ENCODE measurements around the gene CACHD1.

Gene CACHD1

DNA sequence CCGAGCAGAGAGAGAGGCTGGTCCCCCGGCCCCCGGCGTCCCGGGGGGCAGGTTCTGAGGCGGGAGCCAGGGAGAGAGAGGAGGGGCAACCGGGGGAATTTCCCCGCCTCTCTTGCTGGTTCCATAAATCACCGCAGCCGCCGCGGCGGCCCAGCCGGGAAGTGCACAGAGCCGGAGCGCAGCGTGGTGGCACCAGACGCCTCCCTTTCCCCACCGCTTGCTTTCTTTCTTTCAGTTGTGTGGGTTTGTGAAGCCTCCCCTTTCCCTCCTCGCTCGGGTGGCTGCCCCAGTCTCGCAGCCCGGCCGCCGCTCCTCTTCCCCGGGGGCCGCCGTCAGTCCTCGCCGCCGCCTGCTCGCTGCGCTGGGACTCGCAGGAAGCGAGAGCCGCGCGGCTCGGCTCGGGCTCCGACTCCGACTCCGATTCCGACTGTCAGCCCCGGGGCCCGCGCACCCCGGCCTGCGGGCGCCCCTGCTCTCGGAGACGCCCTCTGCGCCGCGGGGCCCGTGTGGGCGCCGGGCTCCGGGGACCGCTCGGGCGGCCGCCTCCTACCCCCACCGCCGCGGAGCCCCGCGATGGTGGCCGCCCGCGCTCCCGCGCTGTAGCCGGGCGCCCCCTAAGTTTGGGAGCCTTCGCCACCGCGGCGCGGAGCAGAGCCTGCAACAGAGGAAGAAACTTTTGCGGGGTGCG, at the start of gene CACHD1:
Gene CACHD1, plus strand, starts transcription at position 153 of the 688 bp plus-strand sequence. CDS start 616 bp downstream, outside the sequence.
- peak in 55 of 58 donors; percentile 20 to 85 (median 61) for DNase-seq

DNA sequence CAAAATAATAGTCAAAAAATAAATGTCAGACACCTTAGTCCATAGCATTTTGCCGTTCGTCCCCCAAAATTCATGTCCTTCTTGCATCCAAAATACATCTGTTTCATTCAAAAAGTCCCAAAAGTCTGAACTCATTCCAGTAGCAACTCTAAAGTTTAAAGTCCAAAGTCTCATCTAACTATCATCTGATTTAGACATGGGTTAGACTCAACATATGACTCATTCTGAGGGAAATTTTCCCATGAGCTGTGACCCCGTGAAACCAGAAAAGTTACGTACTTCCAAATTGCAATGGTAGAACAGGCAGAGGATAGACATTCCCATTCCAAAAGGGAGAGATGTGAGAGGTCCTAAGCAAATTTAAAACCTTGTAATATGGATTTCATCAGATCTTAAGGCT, 48.6 kb upstream of the CACHD1 start:
- no peak for DNase-seq

DNA sequence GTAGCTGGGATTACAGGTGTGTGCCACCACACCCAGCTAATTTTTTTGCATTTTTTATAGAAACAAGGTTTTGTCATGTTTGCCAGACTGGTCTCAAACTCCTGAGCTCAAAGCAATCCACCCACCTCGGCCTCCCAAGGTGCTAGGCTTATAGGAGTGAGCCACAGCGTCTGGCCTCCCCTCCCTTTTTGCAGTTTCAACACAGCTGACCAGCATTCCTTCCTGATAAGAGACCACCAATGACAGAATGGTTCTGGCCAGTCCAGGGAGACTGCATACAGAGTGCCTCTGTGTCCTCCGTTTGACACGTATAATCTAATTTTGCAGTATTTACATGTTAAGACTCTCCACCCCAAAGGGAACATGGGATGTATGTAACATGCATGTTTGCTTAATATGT, 46.4 kb upstream of the CACHD1 start:
- DNase-seq = no peak

DNA sequence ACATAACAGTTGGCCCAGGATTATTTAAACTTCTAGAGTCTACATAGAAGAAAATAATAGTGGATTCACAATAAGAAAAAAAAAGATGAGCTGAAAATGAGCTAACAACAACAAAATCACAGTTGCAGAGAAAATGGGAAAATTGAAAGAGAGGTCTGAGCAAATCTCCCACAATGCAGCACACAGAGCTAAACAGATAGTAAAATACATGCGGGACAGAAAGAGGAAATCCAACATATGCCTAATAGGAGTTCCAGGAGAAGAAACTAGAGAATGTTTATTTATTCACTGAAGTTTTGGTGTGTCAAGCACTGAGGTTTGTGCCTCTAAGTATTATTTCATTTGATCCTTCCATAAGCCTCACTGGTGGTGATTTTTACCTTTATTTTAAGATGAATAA, 45.5 kb upstream of the CACHD1 start:
- DNase-seq = no peak

DNA sequence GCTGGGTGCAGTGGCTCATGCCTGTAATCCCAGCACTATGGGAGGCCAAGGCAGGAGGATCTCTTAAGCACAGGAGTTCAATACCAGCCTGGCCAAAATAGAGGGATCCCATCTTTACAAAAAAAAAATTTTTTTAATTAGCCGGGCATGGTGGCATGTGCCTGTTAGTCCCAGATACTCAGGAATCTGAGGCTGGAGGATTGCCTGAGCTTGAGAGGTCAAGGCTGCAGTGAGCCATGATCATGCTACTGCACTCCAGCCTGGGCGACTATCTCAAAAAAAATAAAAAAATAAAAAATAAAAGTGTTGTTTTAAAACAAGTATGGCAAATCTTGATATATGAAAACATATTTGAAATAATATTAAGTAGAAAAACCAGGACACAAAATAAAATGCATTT, 44.4 kb upstream of the CACHD1 start:
- DNase-seq = no peak

DNA sequence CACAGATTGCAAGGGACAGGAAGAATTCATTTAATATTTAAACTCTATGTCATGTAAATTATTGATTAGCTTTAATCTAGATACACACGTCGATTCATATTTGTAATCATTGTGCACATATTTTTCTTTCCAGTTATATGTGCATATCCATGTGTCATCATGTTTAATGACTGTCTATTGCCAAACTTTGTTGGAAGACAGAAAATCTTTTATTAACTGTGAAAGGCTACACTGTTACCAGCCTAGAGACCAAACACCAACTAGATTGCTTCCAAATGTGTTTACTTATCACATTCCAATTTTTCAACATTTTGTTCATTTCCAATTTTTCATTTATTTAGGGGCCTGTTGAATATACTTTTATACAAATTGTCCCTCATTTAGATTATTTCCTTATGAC, 43.2 kb upstream of the CACHD1 start:
- DNase-seq = no peak

DNA sequence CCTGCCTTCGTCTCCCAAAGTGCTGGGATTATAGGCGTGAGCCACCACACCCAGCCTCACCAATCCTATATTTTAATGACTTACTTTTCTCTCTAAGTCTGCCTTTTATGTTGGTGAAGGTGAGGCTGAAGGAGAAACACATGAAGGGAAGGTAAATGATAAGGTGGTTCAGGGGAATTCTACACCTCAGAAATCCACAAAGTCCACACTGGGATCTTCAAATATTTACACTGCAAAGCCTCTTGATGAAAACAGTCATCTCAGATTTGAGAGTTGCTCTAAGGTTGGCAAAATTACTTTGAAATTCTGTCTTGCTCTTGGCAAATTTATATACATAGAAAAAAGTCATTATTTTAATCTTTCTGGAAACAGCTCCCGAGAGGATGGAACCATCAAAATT, 42.0 kb upstream of the CACHD1 start:
- no peak for DNase-seq

DNA sequence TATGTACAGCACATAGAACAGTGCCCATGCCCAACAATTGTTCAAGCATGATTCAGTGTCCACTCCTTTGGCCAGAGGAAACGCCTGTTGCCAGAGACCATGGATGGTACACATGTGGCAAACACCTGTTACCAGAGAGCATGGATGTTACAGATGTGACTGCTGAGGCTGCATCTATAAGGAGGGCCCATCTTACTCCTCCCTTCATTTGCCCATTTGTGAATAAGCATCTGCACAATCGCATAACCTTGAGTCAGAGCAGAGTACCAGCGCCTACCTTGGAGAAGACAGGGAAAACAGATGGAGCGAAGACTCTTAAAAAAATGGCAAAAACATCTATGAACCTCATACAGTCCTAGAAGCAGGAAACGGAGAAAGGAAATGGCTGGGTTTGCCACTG, 36.6 kb upstream of the CACHD1 start:
- DNase-seq = no peak

DNA sequence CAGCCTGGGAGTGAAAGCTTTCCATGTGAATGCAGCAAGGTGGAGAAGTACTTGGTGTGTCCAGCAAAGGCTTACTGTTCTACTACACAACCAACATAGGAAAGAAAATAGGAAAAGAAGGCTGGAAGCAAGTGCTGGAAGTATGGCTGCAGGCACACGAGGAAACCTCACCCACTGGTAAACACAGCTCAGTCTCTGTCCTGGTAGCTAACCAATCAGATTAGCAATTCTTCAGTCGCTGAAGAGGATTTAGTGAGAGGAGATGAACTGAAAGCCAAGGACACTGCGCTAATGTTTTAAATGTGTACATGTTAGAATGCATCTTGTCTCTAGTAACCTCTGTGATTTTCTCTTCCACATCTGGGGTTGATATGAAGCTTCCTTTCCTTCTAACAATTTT, 36.2 kb upstream of the CACHD1 start:
- no peak for DNase-seq

DNA sequence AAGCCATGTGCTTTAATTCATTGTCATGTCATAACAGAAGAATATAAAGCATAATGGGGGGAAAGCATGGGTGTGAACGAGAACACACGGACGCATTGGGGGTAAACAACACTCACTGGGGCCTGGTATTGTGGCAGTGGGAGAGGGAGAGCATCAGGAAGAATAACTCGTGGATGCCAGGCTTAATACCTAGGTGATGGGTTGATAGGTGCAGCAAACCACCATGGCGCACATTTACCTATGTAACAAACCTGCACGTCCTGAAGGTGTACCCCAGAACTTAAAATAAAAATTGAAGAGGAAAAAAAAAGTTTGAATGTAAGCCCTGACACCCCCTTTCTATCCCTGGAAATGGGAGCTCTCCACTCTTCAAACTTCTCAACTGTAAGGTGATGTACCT, 34.9 kb upstream of the CACHD1 start:
- no peak for DNase-seq

DNA sequence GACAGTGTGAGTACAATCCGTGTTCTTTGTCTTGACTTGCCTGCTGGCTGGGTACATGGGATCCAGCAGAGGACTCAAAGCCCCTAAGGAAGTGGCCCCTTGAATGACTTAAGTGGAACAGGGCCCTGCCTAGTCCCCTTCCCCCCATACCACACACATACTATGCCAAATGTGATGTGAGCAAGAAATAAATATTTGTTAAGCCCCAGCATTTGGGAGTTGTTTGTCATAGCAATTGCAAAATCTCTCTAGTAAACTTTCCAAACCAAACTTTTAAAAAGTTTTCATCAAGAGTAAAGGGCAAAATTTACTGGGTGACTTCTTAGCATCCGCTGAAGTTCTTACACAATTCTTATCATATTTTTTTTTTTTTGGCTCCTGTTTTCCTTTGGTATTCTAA, 32.5 kb upstream of the CACHD1 start:
- DNase-seq = no peak

DNA sequence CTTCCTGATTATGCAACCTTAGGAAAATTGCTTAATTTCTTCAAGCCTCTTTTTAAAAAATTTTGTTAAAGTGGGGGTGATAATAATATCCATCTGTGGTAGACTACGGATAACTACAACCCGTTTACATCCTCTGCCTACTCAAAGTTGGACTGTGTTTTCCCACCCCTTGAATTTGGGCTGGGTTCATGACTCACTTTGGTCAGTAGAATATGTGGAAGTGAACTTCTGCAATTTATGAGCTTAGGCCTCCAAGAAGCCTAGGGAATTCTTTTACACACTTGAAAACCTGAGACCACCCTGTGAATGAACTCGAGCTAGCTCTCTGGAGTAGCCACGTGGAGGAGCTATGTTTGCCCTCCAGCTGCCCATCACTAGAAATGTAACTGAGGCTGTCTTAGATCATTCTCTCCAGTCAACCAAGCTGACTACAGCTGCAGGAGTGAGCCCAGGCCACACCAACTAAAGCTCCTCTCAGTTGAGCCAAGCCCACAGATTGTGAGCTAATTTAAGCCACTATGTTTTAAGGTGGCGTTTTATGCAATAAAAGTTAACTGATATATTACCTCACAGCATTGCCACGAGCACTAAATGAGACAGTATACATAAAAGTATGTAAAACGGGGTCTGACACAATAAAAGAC, 29.6 kb upstream of the CACHD1 start:
- DNase-seq = no peak

DNA sequence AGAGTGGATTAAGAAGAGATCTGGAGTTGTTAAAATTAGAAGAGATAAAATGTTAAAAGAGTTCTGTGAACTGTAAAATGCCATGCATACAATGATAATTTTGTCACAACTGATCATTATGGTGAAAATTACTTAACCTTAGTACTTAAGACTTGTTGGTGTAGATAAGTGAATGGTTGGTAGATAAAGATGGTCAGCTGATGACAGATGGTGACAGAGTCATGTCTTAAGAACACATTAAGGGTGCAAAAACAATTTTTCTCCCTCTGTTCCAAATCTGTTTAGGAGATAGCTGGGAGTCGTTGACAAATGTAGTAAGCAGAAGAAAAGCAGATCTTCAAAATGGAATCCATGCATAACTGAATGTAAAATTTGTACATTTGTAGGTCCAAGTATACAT, 18.5 kb upstream of the CACHD1 start:
- no peak for DNase-seq

DNA sequence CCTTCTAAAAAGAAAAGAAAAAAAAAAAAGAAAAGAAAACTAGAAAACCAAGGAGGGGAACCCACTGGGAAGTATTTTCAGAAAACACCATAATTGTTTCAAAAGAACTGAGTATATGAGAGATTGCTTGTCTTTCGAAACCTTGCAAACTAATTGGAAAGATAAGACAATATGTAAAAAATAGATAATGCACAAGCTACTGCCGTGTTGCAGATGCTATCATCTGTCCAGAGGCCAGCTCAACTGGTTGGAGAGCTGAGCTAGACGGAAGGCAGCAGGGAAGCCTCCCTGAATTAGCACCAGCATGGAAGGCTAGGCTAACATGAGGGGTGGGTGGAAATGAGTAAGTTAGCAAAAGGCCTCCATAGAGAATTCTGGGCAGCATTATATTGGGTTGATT, 16.2 kb upstream of the CACHD1 start:
- DNase-seq = no peak

DNA sequence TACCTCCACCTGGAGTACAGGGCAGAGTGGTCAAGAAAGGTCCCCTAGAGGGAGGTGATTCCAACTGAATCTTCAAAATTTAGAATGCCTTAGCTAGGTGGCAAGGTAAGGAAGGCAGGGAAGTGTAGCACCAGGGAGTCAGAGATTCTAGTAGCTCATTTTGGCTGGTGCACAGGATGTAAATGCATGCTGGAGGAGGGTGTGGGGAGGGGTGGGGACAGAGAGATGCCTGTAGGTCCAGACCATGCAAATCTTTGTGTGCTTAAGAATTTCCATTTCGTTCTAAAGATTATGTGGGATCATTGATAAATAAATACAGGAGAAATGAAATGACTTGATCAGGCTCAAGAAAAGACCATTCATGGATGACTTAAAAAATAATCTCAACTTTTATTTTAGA, 11.0 kb upstream of the CACHD1 start:
- DNase-seq = no peak

DNA sequence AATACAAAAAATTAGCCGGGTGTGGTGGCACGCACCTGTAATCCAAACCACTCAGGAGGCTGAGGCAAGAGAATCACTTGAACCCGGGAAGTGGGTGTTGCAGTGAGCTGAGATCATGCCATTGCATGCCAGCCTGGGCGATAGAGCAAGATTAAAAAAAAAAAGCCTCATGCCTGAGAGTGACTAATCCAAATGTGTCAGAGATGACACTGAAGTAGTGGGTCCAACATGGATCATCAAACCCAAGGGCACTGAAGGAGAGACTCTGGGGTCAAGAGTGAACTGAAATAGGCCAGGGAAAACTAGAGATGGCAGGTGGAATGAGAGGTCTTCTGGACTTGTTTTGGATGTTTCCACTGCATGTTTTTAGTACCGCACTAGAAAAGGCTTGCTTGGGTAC, 10.2 kb upstream of the CACHD1 start:
- DNase-seq = no peak

DNA sequence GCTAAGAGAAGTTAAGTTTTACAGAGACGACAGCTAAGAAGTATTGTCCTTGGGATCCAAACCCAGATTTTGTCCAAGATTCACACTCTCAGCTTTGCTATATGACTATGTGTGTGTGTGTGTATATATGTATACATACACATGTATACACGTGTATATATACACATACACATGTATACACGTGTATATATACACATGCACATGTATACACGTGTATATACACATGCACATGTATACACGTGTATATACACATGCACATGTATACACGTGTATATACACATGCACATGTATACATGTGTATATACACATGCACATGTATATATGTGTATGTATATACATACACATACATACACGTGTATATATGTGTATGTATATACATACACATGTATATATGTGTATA, 3.9 kb upstream of the CACHD1 start:
- DNase-seq = no peak

DNA sequence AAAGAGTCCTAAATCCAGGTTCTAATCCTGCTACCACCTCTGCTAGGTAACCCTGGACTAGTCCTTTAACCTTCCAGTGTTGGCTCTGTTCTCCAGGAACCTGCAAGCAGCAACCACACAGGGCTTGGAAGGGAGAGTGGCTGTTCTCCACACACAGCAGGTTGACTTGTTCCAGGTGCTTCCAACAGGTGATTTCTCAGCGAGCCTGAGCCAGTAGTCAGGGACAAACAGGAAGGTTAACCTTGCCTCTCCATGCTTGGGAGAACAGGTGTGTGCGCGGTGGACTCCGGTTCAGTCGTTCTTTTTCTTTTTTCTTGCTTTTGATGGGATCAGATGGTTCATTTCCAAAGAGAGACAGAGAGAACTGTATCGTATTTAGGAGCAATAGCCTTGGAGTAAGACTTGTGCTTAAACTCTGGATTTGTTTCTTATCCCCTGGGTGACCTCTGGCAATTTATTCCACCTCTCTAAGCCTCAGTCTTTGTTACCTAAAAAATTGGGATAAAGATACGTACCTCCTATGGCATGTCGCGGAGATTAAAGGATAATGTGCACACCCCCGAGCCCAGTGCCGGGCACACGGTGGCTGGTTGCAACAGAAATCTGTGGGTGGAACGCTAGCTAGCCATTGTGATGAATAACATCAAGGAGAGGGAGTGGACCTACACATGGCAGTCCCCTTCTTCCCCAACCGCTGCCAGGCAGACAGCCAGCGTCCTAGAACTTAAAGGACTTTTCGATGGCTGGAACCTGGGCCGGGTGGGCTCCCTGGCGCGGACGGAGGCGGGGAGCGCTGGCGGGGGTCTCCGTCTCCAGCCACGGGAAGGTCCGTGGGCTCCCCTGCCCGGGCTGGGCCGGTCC, 583 bp upstream of the CACHD1 start:
- peak in 1 of 58 donors; percentile 29 for DNase-seq

DNA sequence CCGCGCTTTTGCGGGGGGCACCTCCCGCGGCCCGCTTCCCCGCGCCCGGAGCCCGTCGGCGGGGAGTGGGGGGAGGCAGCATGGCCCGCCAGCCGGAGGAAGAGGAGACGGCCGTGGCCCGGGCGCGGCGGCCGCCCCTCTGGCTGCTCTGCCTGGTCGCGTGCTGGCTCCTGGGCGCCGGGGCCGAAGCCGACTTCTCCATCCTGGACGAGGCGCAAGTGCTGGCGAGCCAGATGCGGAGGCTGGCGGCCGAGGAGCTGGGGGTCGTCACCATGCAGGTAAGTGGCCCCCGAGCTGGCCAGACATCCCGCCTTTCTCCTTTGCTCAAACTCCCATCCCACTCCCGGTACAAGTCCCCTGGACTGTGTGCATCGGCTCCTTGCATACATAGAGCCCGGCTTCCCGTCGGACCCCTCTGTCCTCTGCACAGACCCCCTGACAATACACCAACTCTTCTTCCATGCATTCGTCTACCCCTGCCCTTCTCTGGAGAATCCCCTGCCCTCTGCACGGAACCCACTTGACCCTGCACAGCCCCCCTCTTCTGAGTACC, 812 bp downstream of the CACHD1 start:
- DNase-seq = peak in 12 of 58 donors; percentile 6 to 53 (median 27)

DNA sequence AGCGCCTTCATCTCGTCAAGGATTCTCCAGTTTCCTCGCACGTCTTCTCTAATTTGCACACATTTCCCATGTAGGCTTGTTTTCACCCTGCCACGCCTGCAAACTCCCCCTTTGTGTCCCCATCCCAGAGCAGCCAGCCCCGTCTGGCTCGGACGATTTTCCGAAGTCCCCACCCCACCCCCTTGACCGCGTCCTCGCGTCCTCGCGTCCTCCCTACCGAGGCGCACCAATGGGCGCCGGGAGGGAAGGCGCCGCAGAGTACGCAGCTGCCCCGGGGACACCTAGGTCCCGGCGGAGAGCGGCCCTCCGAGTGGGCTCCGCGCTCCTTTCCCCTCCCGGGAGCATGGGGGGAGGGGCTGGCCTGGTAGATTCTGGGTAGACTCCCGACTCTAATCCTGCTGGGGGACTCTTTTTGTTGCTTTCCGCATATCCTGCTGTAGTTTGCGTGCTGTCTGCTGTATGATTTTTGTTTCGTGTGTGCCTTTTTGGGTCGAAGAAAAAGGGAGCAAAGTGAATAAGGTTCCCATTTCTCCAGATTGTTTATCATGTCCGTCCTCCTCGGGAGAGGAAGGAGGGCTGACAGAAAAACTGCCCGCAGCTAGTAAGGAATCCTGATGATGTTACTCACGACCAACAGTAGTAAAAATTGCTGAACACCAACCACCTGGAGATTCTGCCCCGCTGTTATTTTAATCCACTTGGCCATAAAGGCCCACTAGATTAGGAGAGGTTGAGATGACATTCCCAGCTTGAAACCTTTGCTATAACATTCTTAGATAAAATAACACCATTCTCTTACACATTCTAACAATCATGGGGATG, 1.5 kb downstream of the CACHD1 start:
- DNase-seq = peak in 21 of 58 donors; percentile 4 to 65 (median 14)

DNA sequence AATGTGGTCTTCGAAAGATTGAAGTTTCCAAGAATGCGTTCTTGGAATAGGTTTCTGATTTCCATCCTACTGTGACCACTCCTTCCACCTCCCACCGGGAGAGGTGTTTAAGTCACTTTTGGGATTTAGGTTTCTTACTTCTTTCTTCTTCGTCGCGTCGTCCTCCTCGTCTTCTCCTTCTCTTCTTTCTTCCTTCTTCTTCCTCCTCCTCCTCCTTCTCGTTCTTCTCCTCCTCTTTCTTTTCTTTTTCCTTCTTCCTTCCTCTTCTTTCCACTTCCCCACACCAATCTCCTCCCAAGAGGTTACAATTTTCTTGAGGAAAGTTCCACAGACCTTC, 2.1 kb downstream of the CACHD1 start:
- no peak for DNase-seq
